Colonic mucosa (tissue), 4 donors: ENCODE results near the gene MTMR12. TPM values are rescaled to one million over a fixed set of nuclear protein-coding genes. Genes with fewer than 3 reads are reported as not detected.

ENCODE experiments used
- DNase-seq: peaks from one replicate; pipeline ENCODE4 v3.0.0-alpha.2; 2020
- H3K27ac ChIP-seq: fragments of 200-600 bp; one replicate; pipeline ENCODE4 v1.8.0; 2021
- H3K27me3 ChIP-seq: fragments of 200-600 bp; one replicate; pipeline ENCODE4 v1.8.0; 2021
- H3K36me3 ChIP-seq: fragments of 200-600 bp; one replicate; pipeline ENCODE4 v1.8.0; 2021
- H3K4me1 ChIP-seq: fragments of 200-600 bp; one replicate; pipeline ENCODE4 v1.8.0; 2021; ENCODE audit warnings: mild to moderate bottlenecking
- H3K4me3 ChIP-seq: fragments of 200-600 bp; one replicate; pipeline ENCODE4 v1.8.0; 2021
- H3K9ac ChIP-seq, 2 donors: one replicate each; pipeline ENCODE4 v1.7.0; 2013; ENCODE audit warnings: control low read depth in 2 of 2, low read depth in 2 of 2, low read length in 2 of 2
- H3K9me3 ChIP-seq: fragments of 200-600 bp; one replicate; pipeline ENCODE4 v1.8.0; 2021
- intact Hi-C: fragments of 100-400 bp; cut with DNase I; formaldehyde crosslinking; loops from one replicate; pipeline ENCODE4 v1.14.1; 2022
- total RNA-seq, 2 donors: library from RNA; stranded (reverse); fragmentation: NEBNext Ultra II Directional in 1 of 2; extraction: Animal tissue kit (Norgen Biotek cat#: 25700) in 1 of 2; gene quantifications; one replicate each; pipeline ENCODE4 v1.2.1, GENCODE V29; 2021
- TF ChIP-seq, protein P1 (sequence below): fragments of 200-600 bp; IDR thresholded peaks from one replicate; pipeline ENCODE4 v1.8.0; 2022; ENCODE audit warnings: antibody characterized with exemption, mild to moderate bottlenecking
- donor health status: healthy.
- donor health status: DM: no; HTN: no; CAD: no.
- donor health status: DM: no; HTN: no; CAD: no.

The MTMR12 gene
- total RNA-seq, 2 donors from 2014 or later: 23.2 to 23.8 TPM

DNA sequence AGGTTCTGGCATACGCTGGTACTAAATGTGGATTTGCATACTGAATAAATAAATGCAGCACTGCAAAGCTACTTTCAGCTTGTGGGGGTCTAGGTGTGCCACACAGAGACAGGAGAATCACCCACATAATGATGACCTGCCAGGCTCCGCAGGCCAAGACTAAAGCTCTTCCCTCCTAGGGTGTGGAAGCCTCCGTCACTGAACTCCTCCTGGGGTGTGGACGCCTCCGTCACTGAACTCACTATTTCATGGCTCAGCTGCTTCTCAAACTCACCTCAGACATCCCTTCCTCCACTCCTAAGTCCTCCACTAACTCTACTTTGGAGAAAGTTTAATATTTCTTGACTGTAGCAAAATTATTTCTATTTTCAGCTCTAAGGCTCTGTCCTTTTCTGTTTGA is 73.4 kb downstream of the MTMR12 start:
- no peak for DNase-seq
- H3K9ac ChIP-seq: no peak overlapping the region
- no peaks in the 10 kb centered on the region for H3K27me3 ChIP-seq
- peaks cover 4% of the 10 kb centered on the region for H3K36me3 ChIP-seq
- no peaks in the 10 kb centered on the region for H3K4me1 ChIP-seq
- intact Hi-C loops: loop anchor here (10.0 kb wide), 1 partner anchor 375 kb away; no protein-coding TSS in a partner anchor
- TF ChIP-seq, protein P1, sequence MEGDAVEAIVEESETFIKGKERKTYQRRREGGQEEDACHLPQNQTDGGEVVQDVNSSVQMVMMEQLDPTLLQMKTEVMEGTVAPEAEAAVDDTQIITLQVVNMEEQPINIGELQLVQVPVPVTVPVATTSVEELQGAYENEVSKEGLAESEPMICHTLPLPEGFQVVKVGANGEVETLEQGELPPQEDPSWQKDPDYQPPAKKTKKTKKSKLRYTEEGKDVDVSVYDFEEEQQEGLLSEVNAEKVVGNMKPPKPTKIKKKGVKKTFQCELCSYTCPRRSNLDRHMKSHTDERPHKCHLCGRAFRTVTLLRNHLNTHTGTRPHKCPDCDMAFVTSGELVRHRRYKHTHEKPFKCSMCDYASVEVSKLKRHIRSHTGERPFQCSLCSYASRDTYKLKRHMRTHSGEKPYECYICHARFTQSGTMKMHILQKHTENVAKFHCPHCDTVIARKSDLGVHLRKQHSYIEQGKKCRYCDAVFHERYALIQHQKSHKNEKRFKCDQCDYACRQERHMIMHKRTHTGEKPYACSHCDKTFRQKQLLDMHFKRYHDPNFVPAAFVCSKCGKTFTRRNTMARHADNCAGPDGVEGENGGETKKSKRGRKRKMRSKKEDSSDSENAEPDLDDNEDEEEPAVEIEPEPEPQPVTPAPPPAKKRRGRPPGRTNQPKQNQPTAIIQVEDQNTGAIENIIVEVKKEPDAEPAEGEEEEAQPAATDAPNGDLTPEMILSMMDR: no peak
- H3K27ac ChIP-seq: no peak overlapping the region
- no peak overlapping the region for H3K4me3 ChIP-seq
- no peaks in the 10 kb centered on the region for H3K9me3 ChIP-seq

DNA sequence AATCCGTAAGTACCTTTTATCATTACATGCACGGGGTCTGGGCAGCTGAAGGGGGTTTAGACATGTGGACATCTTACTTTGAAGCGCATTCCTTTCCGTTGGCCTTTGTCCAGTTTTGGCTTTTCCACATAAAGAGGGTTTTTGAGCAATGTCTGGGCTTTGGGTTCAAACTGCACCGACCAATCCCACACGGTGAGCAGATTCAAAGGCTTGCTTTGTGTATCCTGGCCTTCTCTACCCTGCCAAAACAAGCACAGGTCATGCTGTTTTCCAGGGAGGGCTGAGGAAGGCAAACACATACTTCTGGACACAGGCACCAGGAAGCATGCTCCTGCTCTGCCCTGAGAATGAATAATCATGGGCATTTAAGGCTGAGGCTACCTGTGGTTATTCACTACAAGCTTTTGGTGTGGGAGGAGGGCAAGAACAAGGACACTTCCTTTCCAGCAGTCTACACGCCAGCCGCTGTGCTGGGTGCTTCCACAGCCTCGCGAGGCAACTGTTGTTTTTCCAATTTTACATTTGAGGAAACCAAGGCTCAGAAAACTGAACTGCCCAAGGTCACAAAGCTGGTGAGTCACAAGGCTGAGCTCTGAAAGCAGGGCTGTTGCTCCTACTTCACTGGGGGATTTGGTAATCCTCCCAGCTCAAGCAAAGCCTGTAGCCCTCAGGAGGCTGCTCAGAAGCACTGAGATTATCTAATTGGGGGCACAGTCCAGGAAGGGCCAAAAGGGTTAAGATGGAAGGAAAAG is 78.9 kb downstream of the MTMR12 start:
- intact Hi-C loops: loop anchor here (5.0 to 10.0 kb wide), 5 partner anchors 78 to 381 kb away; partner anchors contain the start of genes MTMR12 and SUB1
- Histone ChIP-seq H3K4me1 (no peaks in the 10 kb centered on the region), H3K4me3 (no peak overlapping the region), H3K9ac (no peak overlapping the region), H3K27me3 (no peaks in the 10 kb centered on the region), H3K9me3 (no peaks in the 10 kb centered on the region), H3K27ac (peak overlapping the region; percentile 17), H3K36me3 (peaks cover 4% of the 10 kb centered on the region)
- TF ChIP-seq, protein P1: no peak
- DNase-seq: peak; percentile 31

DNA sequence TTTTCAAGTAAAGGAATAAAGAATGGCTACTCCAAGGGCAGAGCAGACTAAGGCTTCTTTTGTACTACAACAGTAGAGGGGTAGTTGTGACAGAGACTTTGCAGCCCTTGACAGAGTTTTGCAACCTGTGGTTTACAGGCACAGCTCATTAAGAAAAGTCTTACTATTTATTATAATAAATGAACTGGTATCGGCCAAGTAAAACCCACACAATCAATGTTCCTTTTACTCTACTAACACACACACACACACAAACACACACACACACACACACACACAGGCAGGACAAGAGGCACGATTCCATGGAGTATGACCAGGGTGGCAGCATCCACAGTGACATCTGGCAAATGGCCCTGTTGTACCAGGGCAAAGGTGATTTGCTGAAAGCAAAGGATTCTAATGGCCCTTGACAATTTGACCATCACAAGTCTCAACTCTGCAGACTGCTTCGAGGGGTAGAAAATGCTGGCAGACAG is 79.5 kb downstream of the MTMR12 start:
- Histone ChIP-seq H3K27me3 (no peaks in the 10 kb centered on the region), H3K4me3 (no peak overlapping the region), H3K9ac (no peak overlapping the region), H3K27ac (peak overlapping the region; percentile 17), H3K36me3 (peaks cover 4% of the 10 kb centered on the region), H3K9me3 (no peaks in the 10 kb centered on the region), H3K4me1 (no peaks in the 10 kb centered on the region)
- intact Hi-C loops: loop anchor here (5.0 to 10.0 kb wide), 5 partner anchors 79 to 382 kb away; partner anchors contain the start of genes MTMR12 and SUB1
- DNase-seq: peak; percentile 23
- TF ChIP-seq, protein P1: no peak

DNA sequence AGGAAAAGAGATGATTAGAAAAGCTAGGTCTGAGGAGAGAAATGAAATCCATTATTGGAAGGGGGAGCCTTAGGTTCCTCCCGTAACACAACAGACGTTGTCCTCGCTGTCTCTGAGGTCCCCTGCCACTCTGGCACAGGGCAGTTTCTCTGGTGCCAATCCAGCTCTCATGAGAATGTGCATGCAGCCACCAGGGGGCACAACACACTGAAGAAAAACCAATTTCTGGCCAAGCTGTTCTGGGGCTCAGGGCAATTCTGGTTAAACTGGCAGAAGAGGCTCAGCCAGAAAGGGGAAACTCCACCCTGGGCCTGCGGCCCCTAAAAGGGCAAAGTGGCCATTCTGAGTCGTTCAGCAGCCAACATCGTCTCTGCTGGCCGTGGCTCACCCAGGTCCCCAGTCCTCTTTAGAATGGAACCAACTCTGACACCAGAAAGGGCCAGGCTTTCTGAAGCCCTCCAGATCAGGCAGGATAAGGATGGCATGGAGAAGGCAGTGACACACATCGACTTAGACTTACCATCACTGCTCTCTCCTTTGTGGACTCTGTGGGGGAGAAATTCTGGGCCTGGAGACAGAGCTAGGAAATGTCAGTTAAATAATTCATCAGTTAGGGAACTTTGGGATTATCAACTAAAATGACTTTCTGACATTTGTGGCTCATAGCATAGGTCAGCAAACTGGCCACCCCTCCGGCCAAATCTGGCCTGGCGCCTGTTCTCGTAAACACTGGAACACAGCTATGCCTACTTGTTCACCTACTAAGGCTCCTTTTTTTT is 80.1 kb downstream of the MTMR12 start:
- TF ChIP-seq, protein P1: peak; percentile 82
- intact Hi-C loops: loop anchor here (5.0 to 10.0 kb wide), 5 partner anchors 80 to 382 kb away; partner anchors contain the start of genes MTMR12 and SUB1
- Histone ChIP-seq H3K4me3 (no peak overlapping the region), H3K9ac (no peak overlapping the region), H3K4me1 (no peaks in the 10 kb centered on the region), H3K27me3 (no peaks in the 10 kb centered on the region), H3K27ac (no peak overlapping the region), H3K9me3 (no peaks in the 10 kb centered on the region), H3K36me3 (peaks cover 4% of the 10 kb centered on the region)
- DNase-seq: peak; percentile 85

DNA sequence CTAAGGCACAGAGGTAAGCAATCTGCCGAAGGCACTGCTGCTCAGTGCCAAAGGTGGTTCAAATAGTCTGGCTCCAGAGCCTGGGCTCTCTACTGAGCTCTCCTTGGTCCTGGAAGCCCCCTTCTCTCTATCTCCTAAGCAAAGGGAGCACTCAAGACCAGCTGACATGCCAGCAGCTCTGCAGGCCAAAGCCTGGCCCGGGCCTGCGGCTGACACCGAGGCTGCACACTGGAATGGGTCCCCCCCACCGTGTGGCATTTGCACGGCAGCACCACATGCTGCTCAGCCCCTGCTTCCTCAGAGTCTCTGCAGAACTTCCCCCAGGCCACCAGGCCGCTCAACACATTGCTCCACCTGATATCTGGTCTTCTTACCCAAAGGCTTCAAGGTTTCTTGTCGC is 80.8 kb downstream of the MTMR12 start:
- Histone ChIP-seq H3K9me3 (no peaks in the 10 kb centered on the region), H3K4me3 (no peak overlapping the region), H3K4me1 (no peaks in the 10 kb centered on the region), H3K9ac (no peak overlapping the region), H3K27ac (no peak overlapping the region), H3K36me3 (peaks cover 4% of the 10 kb centered on the region), H3K27me3 (no peaks in the 10 kb centered on the region)
- intact Hi-C loops: loop anchor here (5.0 to 10.0 kb wide), 5 partner anchors 80 to 383 kb away; partner anchors contain the start of genes MTMR12 and SUB1
- TF ChIP-seq, protein P1: no peak
- no peak for DNase-seq
